ENCODE results near the gene WDFY3.

GRCh38 chr4:84648863-84649647 is 317.4 kb downstream of the WDFY3 start:
- TF ChIP-seq CTCF (optimal IDR thresholded peaks at IDR 0.05 in 1 of 3, IDR thresholded peaks at IDR 0.05 in 1 of 3, conservative IDR thresholded peaks at IDR 0.05 in 1 of 3; ENCODE audit: extremely low read depth in 1 of 3, insufficient read depth in 2 of 3, low read length in 3 of 3): no peak
- TF ChIP-seq EZH2 (IDR thresholded peaks at IDR 0.05; ENCODE audit: low read length): no peak
